OCI-LY3 (cell line): Measurements from ENCODE around the gene MADCAM1.

Source experiments
- H2AFZ ChIP-seq: fragments of 200-600, 300-600 bp; shearing (Covaris generic); 2 replicates; pipeline ENCODE4 v1.6.0; 2014; ENCODE audit warnings: antibody characterized with exemption, low read depth, low read length
- H3K27ac ChIP-seq: fragments of 200-600, 300-600 bp; sonication (generic); 2 replicates; pipeline ENCODE4 v1.5.1; 2014; ENCODE audit warnings: mild to moderate bottlenecking, low read length, moderate library complexity, mixed read lengths
- H3K27me3 ChIP-seq: fragments of 200-600, 300-600 bp; sonication (generic); 2 replicates; pipeline ENCODE4 v1.6.1; 2014; ENCODE audit warnings: low read depth, low read length, mixed read lengths
- H3K36me3 ChIP-seq: fragments of 200-600, 300-600 bp; sonication (generic); replicated peaks from 2 replicates; pipeline ENCODE3; 2014; ENCODE audit warnings: low read depth, low read length, mixed read lengths
- H3K4me1 ChIP-seq: fragments of 300-600, 200-600 bp; sonication (generic); 2 replicates; pipeline ENCODE4 v1.6.1; 2014; ENCODE audit warnings: low read length, mixed read lengths
- H3K4me2 ChIP-seq: fragments of 200-600, 300-600 bp; sonication (generic); 2 replicates; pipeline ENCODE4 v1.6.1; 2014; ENCODE audit warnings: low read length, mixed read lengths
- H3K4me3 ChIP-seq: fragments of 300-600, 200-600 bp; sonication (generic); 2 replicates; pipeline ENCODE4 v1.5.1; 2014; ENCODE audit warnings: antibody characterized with exemption, mild to moderate bottlenecking, low read length, moderate library complexity
- H3K79me2 ChIP-seq: fragments of 300-600, 200-600 bp; shearing (Covaris generic); 2 replicates; pipeline ENCODE4 v1.6.1; 2014; ENCODE audit warnings: mild to moderate bottlenecking, low read length, mixed read lengths
- H3K9ac ChIP-seq: fragments of 300-600, 200-600 bp; shearing (Covaris generic); 2 replicates; pipeline ENCODE4 v1.6.0; 2014; ENCODE audit warnings: mild to moderate bottlenecking, low read length, moderate library complexity
- H3K9me3 ChIP-seq: fragments of 200-600, 300-600 bp; shearing (Covaris generic); 2 replicates; pipeline ENCODE4 v1.6.1; 2014; ENCODE audit warnings: low read length, mixed read lengths; ENCODE audit not compliant: insufficient read depth
- H4K20me1 ChIP-seq: fragments of 200-600, 300-600 bp; sonication (generic); 2 replicates; pipeline ENCODE4 v1.6.1; 2016; ENCODE audit warnings: low read length, mixed read lengths; ENCODE audit not compliant: insufficient read depth
- CTCF ChIP-seq: fragments of 200-600, 300-600 bp; sonication (generic); IDR thresholded peaks from 2 replicates; pipeline ENCODE4 v1.5.1; 2014; ENCODE audit warnings: antibody characterized with exemption, low read length, low read depth
- EZH2phosphoT487 ChIP-seq: fragments of 200-600 bp; shearing (Covaris generic); IDR thresholded peaks from 2 replicates; pipeline ENCODE4 v1.6.1; 2018; ENCODE audit warnings: antibody characterized with exemption, mixed run types, low read depth

Gene MADCAM1

GRCh38 chr19:522726-523125 is 26.4 kb downstream of the MADCAM1 start:
- H3K4me2 ChIP-seq: no peak overlapping the region
- H3K79me2 ChIP-seq: no peaks in the 10 kb centered on the region
- H3K27ac ChIP-seq: no peak overlapping the region
- no peaks in the 10 kb centered on the region for H3K36me3 ChIP-seq
- no peak overlapping the region for H2AFZ ChIP-seq
- H3K9ac ChIP-seq: no peak overlapping the region
- TF ChIP-seq CTCF (no peak), EZH2phosphoT487 (no peak)
- H3K4me3 ChIP-seq: no peak overlapping the region
- no peaks in the 10 kb centered on the region for H3K4me1 ChIP-seq
- no peaks in the 10 kb centered on the region for H4K20me1 ChIP-seq
- H3K9me3 ChIP-seq: no peaks in the 10 kb centered on the region
- H3K27me3 ChIP-seq: peaks cover 7% of the 10 kb centered on the region

GRCh38 chr19:524062-524674 is 27.9 kb downstream of the MADCAM1 start:
- Histone ChIP-seq H3K27me3 (peaks cover 7% of the 10 kb centered on the region), H3K36me3 (no peaks in the 10 kb centered on the region), H3K4me1 (no peaks in the 10 kb centered on the region), H3K79me2 (no peaks in the 10 kb centered on the region), H3K9me3 (no peaks in the 10 kb centered on the region), H4K20me1 (no peaks in the 10 kb centered on the region), H2AFZ (no peak overlapping the region), H3K27ac (no peak overlapping the region), H3K9ac (no peak overlapping the region), H3K4me2 (no peak overlapping the region), H3K4me3 (no peak overlapping the region)
- TF ChIP-seq CTCF (no peak), EZH2phosphoT487 (no peak)

- Histone ChIP-seq H3K9me3 (no peaks in the 10 kb centered on the region), H3K4me1 (no peaks in the 10 kb centered on the region), H3K4me2 (no peak overlapping the region), H3K27ac (no peak overlapping the region), H3K79me2 (no peaks in the 10 kb centered on the region), H2AFZ (no peak overlapping the region), H3K4me3 (no peak overlapping the region), H3K27me3 (peaks cover 7% of the 10 kb centered on the region), H3K36me3 (no peaks in the 10 kb centered on the region), H3K9ac (no peak overlapping the region), H4K20me1 (no peaks in the 10 kb centered on the region)
- TF ChIP-seq CTCF (no peak), EZH2phosphoT487 (no peak)
These were observed 28.7 kb downstream of the MADCAM1 start for GRCh38 chr19:525029-525428.

- Histone ChIP-seq H3K27me3 (peaks cover 7% of the 10 kb centered on the region), H4K20me1 (no peaks in the 10 kb centered on the region), H3K36me3 (no peaks in the 10 kb centered on the region), H3K79me2 (no peaks in the 10 kb centered on the region), H2AFZ (no peak overlapping the region), H3K4me1 (no peaks in the 10 kb centered on the region), H3K27ac (no peak overlapping the region), H3K4me2 (no peak overlapping the region), H3K4me3 (no peak overlapping the region), H3K9me3 (no peaks in the 10 kb centered on the region), H3K9ac (no peak overlapping the region)
- TF ChIP-seq EZH2phosphoT487: no peak
- no peak for TF ChIP-seq CTCF
These were observed 29.7 kb downstream of the MADCAM1 start for GRCh38 chr19:525857-526419.
